SK-N-SH treated with all-trans-retinoic acid at 6 μM for 48 hours (cell line): Measurements from ENCODE around the gene SPRR2D.
"Not testable (repeated sequence)": the region's sequence is repeated elsewhere in the genome, so short reads cannot be mapped to it uniquely, and the experiment has no call there.

Experiments
- ATAC-seq: fragments of 200-7000 bp; cut with Tn5 transposase; 3 replicates; pipeline ENCODE4 v1.9.1; 2020; ENCODE audit warnings: mild to moderate bottlenecking, moderate library complexity
- ARNTL ChIP-seq: fragments of 450-650 bp; formaldehyde crosslinking; IDR thresholded peaks from 2 replicates; pipeline ENCODE4 v1.5.0; 2020; ENCODE audit warnings: low read depth, mild to moderate bottlenecking, moderate library complexity, borderline replicate concordance
- BACH2 ChIP-seq: fragments of 250-450 bp; sonication (Bioruptor Pico); IDR thresholded peaks from 2 replicates; pipeline ENCODE4 v1.9.0; 2021; ENCODE audit warnings: mild to moderate bottlenecking, borderline replicate concordance
- CSDC2 ChIP-seq: fragments of 250-450 bp; sonication (Bioruptor Pico); IDR thresholded peaks from 2 replicates; pipeline ENCODE4 v1.5.0; 2020; ENCODE audit warnings: mild to moderate bottlenecking, moderate library complexity
- ESRRG ChIP-seq: fragments of 250-450 bp; sonication (Bioruptor Pico); IDR thresholded peaks from 2 replicates; pipeline ENCODE4 v1.6.1; 2021; ENCODE audit warnings: mild to moderate bottlenecking
- GLIS3 ChIP-seq: fragments of 250-450 bp; sonication (Bioruptor Pico); IDR thresholded peaks from 2 replicates; pipeline ENCODE4 v1.5.0; 2020; ENCODE audit warnings: mild to moderate bottlenecking, moderate library complexity
- ISL1 ChIP-seq: fragments of 250-450 bp; sonication (Bioruptor Pico); IDR thresholded peaks from 2 replicates; pipeline ENCODE4 v2.1.2; 2022; ENCODE audit warnings: mild to moderate bottlenecking, moderate library complexity
- OSR1 ChIP-seq: fragments of 250-450 bp; sonication (Bioruptor Pico); IDR thresholded peaks from 2 replicates; pipeline ENCODE4 v1.8.0; 2022; ENCODE audit warnings: moderate library complexity, mild to moderate bottlenecking, inconsistent platforms
- PPARA ChIP-seq: fragments of 250-450 bp; sonication (Bioruptor Pico); IDR thresholded peaks from 2 replicates; pipeline ENCODE4 v1.5.0; 2020; ENCODE audit warnings: mild to moderate bottlenecking, borderline replicate concordance
- RARB ChIP-seq: fragments of 250-450 bp; sonication (Bioruptor Pico); IDR thresholded peaks from 2 replicates; pipeline ENCODE4 v1.8.0; 2021; ENCODE audit warnings: mild to moderate bottlenecking, moderate library complexity
- SNAI2 ChIP-seq: fragments of 250-450 bp; sonication (Bioruptor Pico); IDR thresholded peaks from 2 replicates; pipeline ENCODE4 v1.5.0; 2020; ENCODE audit warnings: mild to moderate bottlenecking, moderate library complexity
- TCF4 ChIP-seq: fragments of 250-450 bp; sonication (Bioruptor Pico); IDR thresholded peaks from 2 replicates; pipeline ENCODE4 v1.8.0; 2021; ENCODE audit warnings: mild to moderate bottlenecking, moderate library complexity, borderline replicate concordance
- ZC3H10 ChIP-seq: fragments of 250-450 bp; sonication (Bioruptor Pico); IDR thresholded peaks from 2 replicates; pipeline ENCODE4 v1.5.1; 2021; ENCODE audit warnings: mild to moderate bottlenecking, moderate library complexity
- ZFP3 ChIP-seq: fragments of 250-450 bp; sonication (Bioruptor Pico); IDR thresholded peaks from 2 replicates; pipeline ENCODE4 v1.5.0; 2020; ENCODE audit warnings: mild to moderate bottlenecking, moderate library complexity
- ZFP30 ChIP-seq: fragments of 450-650 bp; formaldehyde crosslinking; IDR thresholded peaks from 2 replicates; pipeline ENCODE4 v1.5.0; 2022; ENCODE audit warnings: mild to moderate bottlenecking, moderate library complexity
- ZNF565 ChIP-seq: fragments of 450-650 bp; formaldehyde crosslinking; conservative IDR thresholded peaks from 2 replicates; pipeline ENCODE4 v1.5.0; 2020; ENCODE audit warnings: low read depth, mild to moderate bottlenecking, moderate library complexity
- ZNF70 ChIP-seq: fragments of 450-650 bp; formaldehyde crosslinking; IDR thresholded peaks from 2 replicates; pipeline ENCODE4 v1.5.0; 2020; ENCODE audit warnings: mild to moderate bottlenecking, moderate library complexity
- ZNF8 ChIP-seq: fragments of 450-650 bp; formaldehyde crosslinking; IDR thresholded peaks from 2 replicates; pipeline ENCODE4 v1.5.0; 2020; ENCODE audit warnings: mild to moderate bottlenecking, moderate library complexity
- TF ChIP-seq, protein P1 (sequence below): fragments of 250-450 bp; sonication (Bioruptor Pico); IDR thresholded peaks from 2 replicates; pipeline ENCODE4 v1.5.1; 2020; ENCODE audit warnings: low read depth, mild to moderate bottlenecking, moderate library complexity
- TF ChIP-seq, protein P2 (sequence below): fragments of 250-450 bp; sonication (Bioruptor Pico); IDR thresholded peaks from 2 replicates; pipeline ENCODE4 v1.5.0; 2020; ENCODE audit warnings: mild to moderate bottlenecking, moderate library complexity
- TF ChIP-seq, protein P3 (sequence below): fragments of 250-450 bp; sonication (Bioruptor Pico); IDR thresholded peaks from 2 replicates; pipeline ENCODE4 v1.8.0; 2021; ENCODE audit warnings: low read depth, mild to moderate bottlenecking, moderate library complexity, borderline replicate concordance

Gene SPRR2D

DNA sequence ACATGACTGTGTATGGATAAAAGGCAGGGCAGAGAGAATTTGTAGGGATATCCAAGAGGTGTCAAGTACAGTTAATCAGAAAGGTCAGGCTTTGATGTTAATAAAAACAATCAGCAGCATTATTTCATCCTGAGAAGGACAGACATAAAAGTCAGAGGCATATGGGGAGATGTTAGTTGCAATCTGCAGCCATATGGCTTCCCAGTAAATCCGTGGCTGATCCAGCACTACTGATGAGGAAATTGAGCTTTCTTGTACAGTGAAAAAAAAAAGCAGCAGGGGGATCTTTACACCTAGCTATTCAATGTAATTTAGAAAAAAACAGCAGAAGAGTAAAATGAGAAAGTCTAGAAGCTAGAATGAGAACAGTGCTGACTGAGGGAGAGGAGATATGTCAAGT lies 12.2 kb downstream of the SPRR2D start (continued):
- TF ChIP-seq, protein P1, sequence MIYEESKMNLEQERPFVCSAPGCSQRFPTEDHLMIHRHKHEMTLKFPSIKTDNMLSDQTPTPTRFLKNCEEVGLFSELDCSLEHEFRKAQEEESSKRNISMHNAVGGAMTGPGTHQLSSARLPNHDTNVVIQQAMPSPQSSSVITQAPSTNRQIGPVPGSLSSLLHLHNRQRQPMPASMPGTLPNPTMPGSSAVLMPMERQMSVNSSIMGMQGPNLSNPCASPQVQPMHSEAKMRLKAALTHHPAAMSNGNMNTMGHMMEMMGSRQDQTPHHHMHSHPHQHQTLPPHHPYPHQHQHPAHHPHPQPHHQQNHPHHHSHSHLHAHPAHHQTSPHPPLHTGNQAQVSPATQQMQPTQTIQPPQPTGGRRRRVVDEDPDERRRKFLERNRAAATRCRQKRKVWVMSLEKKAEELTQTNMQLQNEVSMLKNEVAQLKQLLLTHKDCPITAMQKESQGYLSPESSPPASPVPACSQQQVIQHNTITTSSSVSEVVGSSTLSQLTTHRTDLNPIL (CRISPR knock-in tag), result no peak
- TF ChIP-seq SNAI2 (CRISPR knock-in tag), result no peak
- no peak for TF ChIP-seq ZNF70
- no peak for TF ChIP-seq TCF4 (CRISPR knock-in tag)
- TF ChIP-seq OSR1 (CRISPR knock-in tag), result no peak
- no peak for TF ChIP-seq ZFP3
- no peak for TF ChIP-seq PPARA
- no peak for TF ChIP-seq RARB
- TF ChIP-seq, protein P2, sequence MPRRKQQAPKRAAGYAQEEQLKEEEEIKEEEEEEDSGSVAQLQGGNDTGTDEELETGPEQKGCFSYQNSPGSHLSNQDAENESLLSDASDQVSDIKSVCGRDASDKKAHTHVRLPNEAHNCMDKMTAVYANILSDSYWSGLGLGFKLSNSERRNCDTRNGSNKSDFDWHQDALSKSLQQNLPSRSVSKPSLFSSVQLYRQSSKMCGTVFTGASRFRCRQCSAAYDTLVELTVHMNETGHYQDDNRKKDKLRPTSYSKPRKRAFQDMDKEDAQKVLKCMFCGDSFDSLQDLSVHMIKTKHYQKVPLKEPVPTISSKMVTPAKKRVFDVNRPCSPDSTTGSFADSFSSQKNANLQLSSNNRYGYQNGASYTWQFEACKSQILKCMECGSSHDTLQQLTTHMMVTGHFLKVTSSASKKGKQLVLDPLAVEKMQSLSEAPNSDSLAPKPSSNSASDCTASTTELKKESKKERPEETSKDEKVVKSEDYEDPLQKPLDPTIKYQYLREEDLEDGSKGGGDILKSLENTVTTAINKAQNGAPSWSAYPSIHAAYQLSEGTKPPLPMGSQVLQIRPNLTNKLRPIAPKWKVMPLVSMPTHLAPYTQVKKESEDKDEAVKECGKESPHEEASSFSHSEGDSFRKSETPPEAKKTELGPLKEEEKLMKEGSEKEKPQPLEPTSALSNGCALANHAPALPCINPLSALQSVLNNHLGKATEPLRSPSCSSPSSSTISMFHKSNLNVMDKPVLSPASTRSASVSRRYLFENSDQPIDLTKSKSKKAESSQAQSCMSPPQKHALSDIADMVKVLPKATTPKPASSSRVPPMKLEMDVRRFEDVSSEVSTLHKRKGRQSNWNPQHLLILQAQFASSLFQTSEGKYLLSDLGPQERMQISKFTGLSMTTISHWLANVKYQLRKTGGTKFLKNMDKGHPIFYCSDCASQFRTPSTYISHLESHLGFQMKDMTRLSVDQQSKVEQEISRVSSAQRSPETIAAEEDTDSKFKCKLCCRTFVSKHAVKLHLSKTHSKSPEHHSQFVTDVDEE (CRISPR knock-in tag), result no peak

DNA sequence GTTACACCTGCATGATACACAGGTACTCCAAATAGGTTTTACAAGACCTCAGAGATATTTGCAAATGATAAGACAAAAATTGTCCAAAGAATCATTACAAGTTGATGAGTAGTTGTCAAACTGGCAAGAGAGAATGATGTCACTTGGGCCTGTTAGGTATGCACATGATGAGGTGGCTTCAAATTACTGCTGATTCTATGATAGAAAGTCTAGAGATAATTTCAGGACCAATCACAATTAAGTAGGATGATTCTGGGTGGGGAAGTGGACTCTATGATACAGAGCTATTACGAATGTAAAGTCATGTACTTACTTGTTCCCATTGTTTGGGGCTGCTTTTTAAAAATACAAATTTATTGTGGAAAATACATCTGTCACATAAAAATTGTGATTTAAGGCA lies 15.1 kb downstream of the SPRR2D start:
- TF ChIP-seq, protein P1 (CRISPR knock-in tag), result no peak
- TF ChIP-seq PPARA (no peak), ESRRG (CRISPR knock-in tag) (no peak), RARB (no peak), OSR1 (CRISPR knock-in tag) (no peak), ISL1 (CRISPR knock-in tag) (no peak), SNAI2 (CRISPR knock-in tag) (no peak), BACH2 (CRISPR knock-in tag) (no peak), ZFP3 (no peak), ZNF565 (CRISPR knock-in tag) (no peak), ZC3H10 (no peak), ZNF8 (no peak), TCF4 (CRISPR knock-in tag) (no peak)
- TF ChIP-seq, protein P2 (CRISPR knock-in tag), result no peak
- TF ChIP-seq, protein P3, sequence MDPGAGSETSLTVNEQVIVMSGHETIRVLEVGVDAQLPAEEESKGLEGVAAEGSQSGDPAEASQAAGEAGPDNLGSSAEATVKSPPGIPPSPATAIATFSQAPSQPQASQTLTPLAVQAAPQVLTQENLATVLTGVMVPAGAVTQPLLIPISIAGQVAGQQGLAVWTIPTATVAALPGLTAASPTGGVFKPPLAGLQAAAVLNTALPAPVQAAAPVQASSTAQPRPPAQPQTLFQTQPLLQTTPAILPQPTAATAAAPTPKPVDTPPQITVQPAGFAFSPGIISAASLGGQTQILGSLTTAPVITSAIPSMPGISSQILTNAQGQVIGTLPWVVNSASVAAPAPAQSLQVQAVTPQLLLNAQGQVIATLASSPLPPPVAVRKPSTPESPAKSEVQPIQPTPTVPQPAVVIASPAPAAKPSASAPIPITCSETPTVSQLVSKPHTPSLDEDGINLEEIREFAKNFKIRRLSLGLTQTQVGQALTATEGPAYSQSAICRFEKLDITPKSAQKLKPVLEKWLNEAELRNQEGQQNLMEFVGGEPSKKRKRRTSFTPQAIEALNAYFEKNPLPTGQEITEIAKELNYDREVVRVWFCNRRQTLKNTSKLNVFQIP (CRISPR knock-in tag), result no peak
- ATAC-seq, result no peak

DNA sequence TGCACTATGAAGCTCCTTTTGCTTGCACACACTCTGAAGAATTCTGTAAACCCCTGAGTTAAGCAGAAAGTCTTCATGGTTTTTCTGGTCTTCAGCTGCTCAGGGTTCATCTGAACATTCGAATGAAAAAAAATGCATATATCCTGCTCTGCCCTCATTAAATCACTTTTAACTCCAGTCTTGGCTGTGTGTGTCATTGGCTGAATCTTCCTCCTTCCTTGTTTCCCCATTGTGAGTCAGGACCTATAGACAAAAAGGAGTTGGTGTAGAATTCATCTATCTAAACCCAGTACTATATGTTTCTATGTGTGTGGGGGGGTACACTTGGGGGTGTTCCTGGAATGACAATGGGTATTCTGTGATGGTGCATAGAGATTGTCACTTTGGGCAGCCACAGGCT lies 16.5 kb downstream of the SPRR2D start:
- TF ChIP-seq ESRRG (CRISPR knock-in tag), result no peak
- no peak for ATAC-seq

DNA sequence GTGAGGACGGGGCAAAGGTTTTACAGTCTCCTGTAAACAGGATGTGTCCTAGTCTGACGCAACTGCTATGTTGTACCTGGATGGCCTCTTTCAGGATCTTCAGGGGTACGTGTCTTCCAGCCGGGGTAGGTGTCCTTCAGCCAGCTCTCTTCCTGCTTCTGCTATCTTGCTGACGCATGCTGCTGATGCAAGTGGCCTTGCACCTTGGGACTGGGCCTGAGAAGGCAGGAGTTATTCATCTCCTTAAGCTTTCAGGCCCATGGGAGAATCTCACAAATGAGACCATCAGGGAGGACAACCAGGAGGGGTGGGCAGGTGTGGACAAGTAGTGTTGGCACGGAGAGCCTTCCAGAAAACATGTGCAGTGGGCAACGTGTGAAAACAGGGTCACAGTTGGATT lies 17.8 kb downstream of the SPRR2D start:
- no peak for ATAC-seq
- no peak for TF ChIP-seq ZC3H10
- no peak for TF ChIP-seq RARB
- no peak for TF ChIP-seq ZNF70
- TF ChIP-seq PPARA, result no peak
- TF ChIP-seq GLIS3 (CRISPR knock-in tag), result no peak
- no peak for TF ChIP-seq ZFP30
- no peak for TF ChIP-seq CSDC2
- TF ChIP-seq, protein P1 (CRISPR knock-in tag), result no peak
- no peak for TF ChIP-seq ZFP3
- TF ChIP-seq OSR1 (CRISPR knock-in tag), result no peak
- no peak for TF ChIP-seq ESRRG (CRISPR knock-in tag)
- TF ChIP-seq ISL1 (CRISPR knock-in tag), result no peak
- TF ChIP-seq, protein P2 (CRISPR knock-in tag), result no peak
- TF ChIP-seq ZNF8, result no peak
- no peak for TF ChIP-seq ARNTL (CRISPR knock-in tag)
- TF ChIP-seq SNAI2 (CRISPR knock-in tag), result no peak
- no peak for TF ChIP-seq BACH2 (CRISPR knock-in tag)

DNA sequence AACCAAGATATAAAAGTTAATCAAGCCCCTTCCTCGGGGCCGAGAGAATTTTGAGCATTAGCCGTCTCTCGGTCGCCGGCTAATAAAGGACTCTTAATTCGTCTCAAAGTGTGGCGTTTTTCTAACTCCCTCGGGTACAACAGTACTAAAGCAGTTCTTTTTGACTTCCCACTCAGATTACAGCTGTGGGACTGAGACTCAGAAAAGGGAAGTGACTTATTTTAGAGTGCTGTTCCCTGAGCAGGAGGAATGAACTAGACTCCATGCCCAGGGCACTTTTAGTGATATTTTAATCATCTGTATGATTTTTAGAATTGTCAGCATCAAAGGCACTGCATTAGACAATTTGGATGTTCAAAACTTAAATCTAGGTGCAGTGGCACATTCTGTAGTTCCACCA lies 18.6 kb downstream of the SPRR2D start:
- ATAC-seq, result not testable (repeated sequence)
